GM18858 (cell line): ENCODE results near the gene MSLN.
"Not testable (repeated sequence)": the region's sequence is repeated elsewhere in the genome, so short reads cannot be mapped to it uniquely, and the experiment has no call there.

Source experiments
- ATAC-seq: cut with Tn5 transposase; IDR thresholded peaks from one replicate; pipeline ENCODE4 v1.9.1; 2021; ENCODE audit not compliant: unreplicated experiment

Gene MSLN

GRCh38 chr16:754121-754607 lies 6.4 kb upstream of the MSLN start:
- not testable (repeated sequence) for ATAC-seq

DNA sequence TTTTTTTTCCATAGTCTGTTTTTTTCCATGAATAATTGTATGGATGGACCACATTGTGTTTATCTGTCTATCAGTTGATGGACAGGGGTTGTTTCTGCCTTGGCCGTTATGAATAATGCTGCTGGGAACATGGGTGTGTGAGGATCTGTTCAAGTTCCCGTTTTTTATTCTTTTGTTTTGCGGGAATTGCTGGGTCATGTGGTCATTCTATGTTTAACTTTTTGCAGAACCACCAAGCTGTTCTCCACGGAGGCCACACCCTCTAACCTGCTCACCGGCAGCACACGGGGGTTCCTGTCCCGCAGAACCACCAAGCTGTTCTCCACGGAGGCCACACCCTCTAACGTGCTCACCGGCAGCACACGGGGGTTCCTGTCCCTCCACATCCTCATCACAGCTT lies 5.9 kb upstream of the MSLN start:
- no peak for ATAC-seq

DNA sequence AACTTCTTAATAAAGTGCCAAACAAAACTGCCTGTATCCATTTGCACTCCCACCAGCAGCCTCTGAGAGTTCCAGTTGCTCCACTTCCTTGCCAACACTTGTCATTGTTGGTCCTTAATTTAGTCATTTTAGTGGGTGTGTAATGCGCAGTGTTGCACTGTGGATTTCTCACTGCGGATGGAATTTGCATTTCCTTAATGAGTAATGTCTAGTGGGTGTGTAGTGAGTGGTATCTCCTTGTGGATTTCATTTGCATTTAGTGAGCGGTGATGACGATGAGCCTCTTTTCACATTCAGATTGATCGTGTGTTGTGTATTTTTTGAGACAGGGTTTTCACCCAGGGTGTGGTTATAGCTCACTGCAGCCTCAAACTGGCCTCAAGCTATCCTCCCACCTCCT lies 4.1 kb upstream of the MSLN start:
- no peak for ATAC-seq

- ATAC-seq: no peak
Observed at GRCh38 chr16:759110-759910, 1.2 kb upstream of the MSLN start.

DNA sequence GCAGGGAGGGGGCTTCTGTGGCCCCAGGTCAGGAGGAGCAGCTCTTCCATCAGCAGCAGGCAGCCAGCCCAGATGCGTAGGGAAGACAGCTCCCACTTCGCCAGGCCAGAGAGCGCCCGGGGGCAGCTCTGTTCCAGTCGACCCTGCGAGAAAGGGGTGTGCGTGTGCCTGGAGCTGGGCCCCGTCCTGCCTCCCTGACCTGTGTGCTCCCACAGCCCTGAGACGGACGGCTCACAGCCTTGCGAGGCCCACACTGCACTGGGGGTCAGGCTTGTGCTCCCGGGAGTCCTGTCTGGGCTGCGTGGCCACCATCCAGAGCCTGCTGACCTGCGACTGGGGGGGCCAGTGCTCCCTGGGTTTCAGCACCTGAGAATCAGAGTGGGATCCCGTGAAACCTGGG lies 469 bp upstream of the MSLN start:
- no peak for ATAC-seq

- ATAC-seq: no peak
Observed at GRCh38 chr16:761625-762513, 1.3 kb downstream of the MSLN start.

- ATAC-seq: no peak
Observed at GRCh38 chr16:762595-763268, 2.2 kb downstream of the MSLN start.

DNA sequence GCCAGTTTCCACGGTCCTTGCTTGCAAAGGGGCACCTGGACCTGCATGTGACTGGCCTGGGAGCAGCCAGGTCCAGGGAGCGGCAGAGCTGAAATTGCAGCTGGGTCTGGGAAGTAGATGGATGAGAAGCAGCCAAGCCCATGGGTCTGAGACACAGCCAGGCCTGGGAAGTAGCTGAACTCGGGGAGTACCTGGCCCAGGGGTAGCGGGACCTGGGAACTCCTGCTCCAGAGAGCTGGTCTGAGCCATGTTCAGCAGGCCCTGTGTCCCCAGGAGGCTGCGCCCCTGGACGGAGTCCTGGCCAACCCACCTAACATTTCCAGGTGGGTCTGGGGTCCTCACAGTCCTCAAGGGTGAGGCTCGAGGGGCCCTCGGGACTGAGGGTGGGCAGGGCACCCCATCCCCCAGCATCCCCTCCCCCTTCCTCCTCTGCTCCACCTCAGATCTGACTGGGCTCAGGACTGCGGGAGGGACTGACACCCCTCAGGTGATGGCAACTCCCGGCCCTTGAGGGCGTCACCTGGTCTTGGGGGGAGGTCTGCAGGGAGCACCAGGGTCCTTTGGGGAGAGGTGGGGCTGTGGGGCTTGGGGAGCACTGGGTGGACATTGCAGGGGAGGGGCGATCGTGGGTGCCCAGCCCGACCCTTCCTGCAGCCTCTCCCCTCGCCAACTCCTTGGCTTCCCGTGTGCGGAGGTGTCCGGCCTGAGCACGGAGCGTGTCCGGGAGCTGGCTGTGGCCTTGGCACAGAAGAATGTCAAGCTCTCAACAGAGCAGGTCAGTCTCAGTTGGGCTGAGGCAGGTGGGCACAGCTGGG lies 3.0 kb downstream of the MSLN start:
- no peak for ATAC-seq

DNA sequence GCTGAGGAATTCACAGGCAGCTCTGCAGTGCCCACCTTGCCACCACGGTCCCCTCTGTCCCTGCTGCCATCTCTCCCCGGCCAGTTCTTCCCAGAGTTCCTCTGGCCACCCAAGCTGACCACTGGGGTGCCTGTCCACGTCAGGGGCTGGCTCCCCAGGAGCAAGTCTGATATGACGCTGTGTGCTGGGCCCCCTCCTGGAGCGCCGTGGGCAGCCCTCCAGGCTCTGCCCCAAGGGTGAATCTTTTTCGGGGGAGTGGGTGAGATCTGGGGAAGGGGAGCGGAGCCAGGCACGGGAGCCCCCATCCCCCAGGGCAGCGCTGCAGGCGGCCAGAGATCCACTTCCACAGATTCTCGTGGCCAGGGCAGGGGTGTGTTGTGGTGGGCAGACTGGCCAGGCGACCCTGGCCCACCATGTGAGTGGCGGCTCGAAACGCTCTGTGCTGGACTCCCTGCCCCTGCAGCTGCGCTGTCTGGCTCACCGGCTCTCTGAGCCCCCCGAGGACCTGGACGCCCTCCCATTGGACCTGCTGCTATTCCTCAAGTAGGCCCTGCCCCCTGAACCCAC lies 3.7 kb downstream of the MSLN start:
- no peak for ATAC-seq

- no peak for ATAC-seq
Observed at GRCh38 chr16:764848-765487, 4.4 kb downstream of the MSLN start.

- no peak for ATAC-seq
Observed at GRCh38 chr16:765488-765865, 4.9 kb downstream of the MSLN start.

- no peak for ATAC-seq
Observed at GRCh38 chr16:766008-766819, 5.7 kb downstream of the MSLN start.

- no peak for ATAC-seq
Observed at GRCh38 chr16:766820-767640, 6.5 kb downstream of the MSLN start.

- ATAC-seq: no peak
Observed at GRCh38 chr16:767743-768235, 7.3 kb downstream of the MSLN start.

GRCh38 chr16:768428-768827 lies 7.9 kb downstream of the MSLN start:
- no peak for ATAC-seq

GRCh38 chr16:769184-769784 lies 8.8 kb downstream of the MSLN start:
- no peak for ATAC-seq

- ATAC-seq: no peak
Observed at GRCh38 chr16:769934-770333, 9.4 kb downstream of the MSLN start.

DNA sequence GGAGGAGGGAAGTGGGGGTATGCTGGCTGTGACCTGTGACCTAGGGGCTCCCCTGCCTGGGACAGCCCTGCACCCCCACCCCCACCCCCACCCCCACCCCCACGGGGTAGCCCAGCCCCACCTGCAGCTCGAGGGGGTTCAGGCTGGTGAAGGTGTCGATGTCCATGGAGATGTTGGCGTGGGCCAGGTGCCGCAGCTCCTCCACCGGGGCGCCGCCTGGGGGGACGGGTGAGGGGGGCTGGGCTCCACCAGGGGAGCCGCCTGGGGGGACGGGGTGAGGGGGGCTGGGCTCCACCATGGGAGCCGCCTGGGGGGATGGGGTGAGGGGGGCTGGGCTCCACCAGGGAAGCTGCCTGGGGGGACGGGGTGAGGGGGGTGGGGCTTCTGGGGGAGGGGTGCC lies 9.9 kb downstream of the MSLN start:
- no peak for ATAC-seq
